ENCODE measurements around the gene GIGYF2. TPM values are rescaled to one million over a fixed set of nuclear protein-coding genes. Genes with fewer than 3 reads are reported as not detected.

The GIGYF2 gene
- total RNA-seq, 1 experiment from 2014 or later = 60.6 TPM

- no peaks in the 10 kb centered on the region for H4K20me1 ChIP-seq (ENCODE audit: insufficient read depth)
- no peak overlapping the region for H3K27ac ChIP-seq (ENCODE audit: low read depth, low read length)
- no peaks in the 10 kb centered on the region for H3K9me2 ChIP-seq (ENCODE audit: insufficient read depth)
- no peak overlapping the region for H3K4me2 ChIP-seq (ENCODE audit: low read length)
- DNase-seq (ENCODE audit: low read depth, low spot score) (no peak), ATAC-seq (no peak)
- TF ChIP-seq ATF3 (IDR thresholded peaks at IDR 0.05) (no peak), YY1 (IDR thresholded peaks at IDR 0.05; ENCODE audit: extremely low read depth, insufficient replicate concordance, low read depth, low read length) (no peak), ELF1 (IDR thresholded peaks at IDR 0.05; ENCODE audit: borderline replicate concordance, low read depth) (no peak), RAD21 (IDR thresholded peaks at IDR 0.05; ENCODE audit: low read depth) (no peak), SP1 (IDR thresholded peaks at IDR 0.05; ENCODE audit: low read depth) (no peak), ZFX (IDR thresholded peaks at IDR 0.05) (no peak), CBX3 (IDR thresholded peaks at IDR 0.05; ENCODE audit: low read depth) (no peak), EZH2phosphoT487 (IDR thresholded peaks at IDR 0.05; ENCODE audit: borderline replicate concordance) (no peak)
- intact Hi-C loops (cut with micrococcal nuclease) = no loop called here
- H3K4me3 ChIP-seq (replicated peaks in 1 of 2; ENCODE audit: low read depth in 1 of 2, low read length in 2 of 2) = no peak overlapping the region
- H3K79me2 ChIP-seq (ENCODE audit: insufficient read depth, low read length) = no peaks in the 10 kb centered on the region
- no peaks in the 10 kb centered on the region; a peak in 1 of 4 replicates for H3K36me3 ChIP-seq (ENCODE audit: control insufficient read depth in 1 of 2, insufficient read depth in 2 of 2, low read length in 2 of 2)
- no peaks in the 10 kb centered on the region for H3K9me3 ChIP-seq (ENCODE audit: control insufficient read depth in 1 of 2, insufficient read depth in 1 of 2, low read depth in 1 of 2, low read length in 2 of 2)
- ChIA-PET RAD21 (ENCODE audit: low non-redundant PET in 1 of 2, low total read pairs in 2 of 2, uncharacterized antibody in 2 of 2, unreplicated experiment in 2 of 2) (no interaction called here), CTCF (no interaction called here), POLR2A (no interaction called here)
- peaks cover 0 to 5% of the 10 kb centered on the region in 2 experiments; a peak in 2 of 4 replicates for H3K4me1 ChIP-seq (ENCODE audit: control insufficient read depth in 1 of 2, insufficient read depth in 2 of 2, low read length in 2 of 2)
- no TSS peak for BruUV-seq (replicated peaks)
- no peak overlapping the region for H3K9ac ChIP-seq (ENCODE audit: low read length)
- H3K27me3 ChIP-seq (ENCODE audit: insufficient read depth, low read length) = no peaks in the 10 kb centered on the region
- H2AFZ ChIP-seq (ENCODE audit: low read depth, low read length, poor library complexity, severe bottlenecking) = no peak overlapping the region
Measured at GRCh38 chr2:232777276-232777675, 80.1 kb downstream of the GIGYF2 start.

DNA sequence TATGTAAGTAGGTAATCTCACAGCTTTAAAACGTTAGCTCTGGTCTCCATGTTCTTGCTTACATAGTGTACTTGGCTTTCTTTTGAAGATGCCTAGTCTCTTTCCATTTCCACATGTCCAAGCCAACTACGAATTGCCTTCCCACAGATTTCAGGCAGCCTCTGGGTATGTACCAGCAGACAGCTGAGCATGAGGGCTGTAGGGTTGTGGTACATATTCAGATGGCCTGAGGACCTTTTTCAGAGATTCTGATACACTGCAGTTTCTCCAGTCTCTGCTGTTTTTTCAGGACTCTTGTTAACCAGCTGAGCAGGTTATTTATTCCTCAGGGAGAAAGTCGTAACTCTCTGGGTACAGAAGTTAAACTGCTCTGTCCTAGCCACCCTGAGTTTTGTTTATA, 82.3 kb downstream of the GIGYF2 start:
- intact Hi-C loops (cut with micrococcal nuclease) = no loop called here
- no peak overlapping the region for H3K9ac ChIP-seq (ENCODE audit: low read length)
- no peaks in the 10 kb centered on the region for H4K20me1 ChIP-seq (ENCODE audit: insufficient read depth)
- ATAC-seq (no peak), DNase-seq (ENCODE audit: low read depth, low spot score) (no peak)
- H3K9me2 ChIP-seq (ENCODE audit: insufficient read depth) = no peaks in the 10 kb centered on the region
- H3K9me3 ChIP-seq (ENCODE audit: control insufficient read depth in 1 of 2, insufficient read depth in 1 of 2, low read depth in 1 of 2, low read length in 2 of 2) = no peaks in the 10 kb centered on the region
- no peaks in the 10 kb centered on the region for H3K27me3 ChIP-seq (ENCODE audit: insufficient read depth, low read length)
- H3K4me2 ChIP-seq (ENCODE audit: low read length) = no peak overlapping the region
- no peak overlapping the region for H2AFZ ChIP-seq (ENCODE audit: low read depth, low read length, poor library complexity, severe bottlenecking)
- TF ChIP-seq FOSL1 (IDR thresholded peaks at IDR 0.05; ENCODE audit: low read depth) = no peak
- no peak overlapping the region for H3K4me3 ChIP-seq (replicated peaks in 1 of 2; ENCODE audit: low read depth in 1 of 2, low read length in 2 of 2)
- RAD21 ChIA-PET (ENCODE audit: low non-redundant PET in 1 of 2, low total read pairs in 2 of 2, uncharacterized antibody in 2 of 2, unreplicated experiment in 2 of 2) = no interaction called here
- POLR2A ChIA-PET = no interaction called here
- H3K79me2 ChIP-seq (ENCODE audit: insufficient read depth, low read length) = no peaks in the 10 kb centered on the region
- H3K4me1 ChIP-seq (ENCODE audit: control insufficient read depth in 1 of 2, insufficient read depth in 2 of 2, low read length in 2 of 2) = peaks cover 0 to 5% of the 10 kb centered on the region in 2 experiments; a peak in 2 of 4 replicates
- CTCF ChIA-PET = no interaction called here
- BruUV-seq (replicated peaks) = no TSS peak
- no peak overlapping the region for H3K27ac ChIP-seq (ENCODE audit: low read depth, low read length)
- H3K36me3 ChIP-seq (ENCODE audit: control insufficient read depth in 1 of 2, insufficient read depth in 2 of 2, low read length in 2 of 2) = no peaks in the 10 kb centered on the region; a peak in 1 of 4 replicates

Measured in HCT116 (cell line).